ENCODE data around the gene VSIG10L2. TPM values are rescaled to one million over a fixed set of nuclear protein-coding genes. Genes with fewer than 3 reads are reported as not detected.

Gene VSIG10L2
- total RNA-seq, 1 experiment from 2014 or later, result not detected

DNA sequence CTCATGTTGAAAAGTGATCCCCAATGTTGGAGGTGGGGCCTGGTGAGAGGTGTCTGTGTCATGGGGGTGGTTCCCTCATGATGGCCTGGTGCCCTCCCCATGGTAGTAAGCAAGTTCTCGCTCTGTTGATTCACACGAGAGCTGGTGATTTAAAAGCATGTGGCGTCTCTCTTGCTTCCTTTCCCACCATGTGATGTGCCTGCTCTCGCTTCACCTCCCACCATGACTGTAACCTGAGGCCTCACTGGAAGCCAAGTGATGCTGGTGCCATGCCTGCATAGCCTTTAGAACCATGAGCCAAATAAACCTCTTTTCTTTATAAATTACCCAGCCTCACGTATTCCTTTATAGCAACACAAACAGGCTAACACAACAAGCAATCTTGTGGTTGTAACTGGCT is 52.4 kb downstream of the VSIG10L2 start:
- H3K4me1 Mint-ChIP-seq (ENCODE audit: low read depth, unreplicated experiment), result no peaks in the 10 kb centered on the region
- ChIA-PET POLR2A (interaction anchor here (0.6 kb wide), 1 partner anchor 405 kb away, joined by 4 read pairs; no protein-coding TSS in a partner anchor), CTCF (no interaction called here)
- no peaks in the 10 kb centered on the region for H3K9me3 ChIP-seq
- H3K36me3 Mint-ChIP-seq (ENCODE audit: insufficient read depth, unreplicated experiment), result no peaks in the 10 kb centered on the region
- DNase-seq, result no peak
- intact Hi-C loops (cut with micrococcal nuclease; ENCODE audit: unreplicated experiment), result no loop called here
- TF ChIP-seq, protein P1, sequence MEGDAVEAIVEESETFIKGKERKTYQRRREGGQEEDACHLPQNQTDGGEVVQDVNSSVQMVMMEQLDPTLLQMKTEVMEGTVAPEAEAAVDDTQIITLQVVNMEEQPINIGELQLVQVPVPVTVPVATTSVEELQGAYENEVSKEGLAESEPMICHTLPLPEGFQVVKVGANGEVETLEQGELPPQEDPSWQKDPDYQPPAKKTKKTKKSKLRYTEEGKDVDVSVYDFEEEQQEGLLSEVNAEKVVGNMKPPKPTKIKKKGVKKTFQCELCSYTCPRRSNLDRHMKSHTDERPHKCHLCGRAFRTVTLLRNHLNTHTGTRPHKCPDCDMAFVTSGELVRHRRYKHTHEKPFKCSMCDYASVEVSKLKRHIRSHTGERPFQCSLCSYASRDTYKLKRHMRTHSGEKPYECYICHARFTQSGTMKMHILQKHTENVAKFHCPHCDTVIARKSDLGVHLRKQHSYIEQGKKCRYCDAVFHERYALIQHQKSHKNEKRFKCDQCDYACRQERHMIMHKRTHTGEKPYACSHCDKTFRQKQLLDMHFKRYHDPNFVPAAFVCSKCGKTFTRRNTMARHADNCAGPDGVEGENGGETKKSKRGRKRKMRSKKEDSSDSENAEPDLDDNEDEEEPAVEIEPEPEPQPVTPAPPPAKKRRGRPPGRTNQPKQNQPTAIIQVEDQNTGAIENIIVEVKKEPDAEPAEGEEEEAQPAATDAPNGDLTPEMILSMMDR (IDR thresholded peaks at IDR 0.05; ENCODE audit: insufficient read depth in 1 of 2, low read depth in 1 of 2, low read length in 1 of 2, severe bottlenecking in 1 of 2, unreplicated experiment in 1 of 2), result no peak
- BruUV-seq (replicated peaks), result no TSS peak
- H3K27me3 Mint-ChIP-seq (ENCODE audit: insufficient read depth, unreplicated experiment), result peaks cover 7% of the 10 kb centered on the region
- no peak overlapping the region for H3K27ac Mint-ChIP-seq (ENCODE audit: unreplicated experiment)
- H3K4me3 ChIP-seq (ENCODE audit: low read depth, low read length), result no peak overlapping the region
- H3K9me3 Mint-ChIP-seq (ENCODE audit: unreplicated experiment), result no peaks in the 10 kb centered on the region
- no peaks in the 10 kb centered on the region for H3K4me1 ChIP-seq
- no peak overlapping the region for H3K4me3 Mint-ChIP-seq (ENCODE audit: unreplicated experiment)
- H3K27me3 ChIP-seq (replicated peaks; ENCODE audit: control insufficient read depth, insufficient read depth, low read length), result no peaks in the 10 kb centered on the region
- H3K36me3 ChIP-seq (ENCODE audit: control insufficient read depth, insufficient read depth, low read length), result no peaks in the 10 kb centered on the region

GRCh38 chr11:125999234-125999880 is 53.5 kb downstream of the VSIG10L2 start:
- BruUV-seq (replicated peaks), result no TSS peak
- H3K4me1 ChIP-seq, result no peaks in the 10 kb centered on the region
- DNase-seq, result no peak
- H3K9me3 ChIP-seq, result no peaks in the 10 kb centered on the region
- ChIA-PET POLR2A (no interaction called here), CTCF (no interaction called here)
- no peaks in the 10 kb centered on the region for H3K27me3 ChIP-seq (replicated peaks; ENCODE audit: control insufficient read depth, insufficient read depth, low read length)
- Mint-ChIP-seq H3K4me1 (ENCODE audit: low read depth, unreplicated experiment) (no peaks in the 10 kb centered on the region), H3K4me3 (ENCODE audit: unreplicated experiment) (no peak overlapping the region), H3K9me3 (ENCODE audit: unreplicated experiment) (no peaks in the 10 kb centered on the region), H3K27ac (ENCODE audit: unreplicated experiment) (no peak overlapping the region), H3K36me3 (ENCODE audit: insufficient read depth, unreplicated experiment) (no peaks in the 10 kb centered on the region), H3K27me3 (ENCODE audit: insufficient read depth, unreplicated experiment) (peaks cover 7% of the 10 kb centered on the region)
- no peak overlapping the region for H3K4me3 ChIP-seq (ENCODE audit: low read depth, low read length)
- no peaks in the 10 kb centered on the region for H3K36me3 ChIP-seq (ENCODE audit: control insufficient read depth, insufficient read depth, low read length)
- TF ChIP-seq, protein P1 (IDR thresholded peaks at IDR 0.05; ENCODE audit: insufficient read depth in 1 of 2, low read depth in 1 of 2, low read length in 1 of 2, severe bottlenecking in 1 of 2, unreplicated experiment in 1 of 2), result no peak
- intact Hi-C loops (cut with micrococcal nuclease; ENCODE audit: unreplicated experiment), result no loop called here

DNA sequence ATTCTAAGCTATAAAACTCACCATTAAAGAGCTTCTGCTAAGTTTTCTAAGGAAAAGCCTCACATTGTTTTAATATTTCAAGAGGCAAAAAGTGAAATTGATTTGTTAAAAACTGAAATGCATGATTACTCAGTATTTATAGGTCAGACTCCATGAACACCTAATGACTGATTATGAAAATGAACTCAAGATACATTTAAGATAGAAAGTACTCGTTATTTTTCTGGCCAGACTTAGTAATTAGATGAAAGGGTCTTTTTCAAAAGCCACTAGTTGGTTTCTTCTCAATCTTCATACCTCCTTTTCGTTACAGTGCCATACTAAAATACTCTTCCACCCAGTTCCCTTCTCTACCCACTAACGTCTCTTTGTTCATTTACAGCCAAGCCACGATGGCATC is 56.3 kb downstream of the VSIG10L2 start:
- CTCF ChIA-PET, result no interaction called here

More for the DNA sequence above, 56.3 kb downstream of the VSIG10L2 start:
- Histone ChIP-seq H3K9me3 (no peaks in the 10 kb centered on the region), H3K4me3 (ENCODE audit: low read depth, low read length) (no peak overlapping the region), H3K27me3 (replicated peaks; ENCODE audit: control insufficient read depth, insufficient read depth, low read length) (no peaks in the 10 kb centered on the region), H3K36me3 (ENCODE audit: control insufficient read depth, insufficient read depth, low read length) (no peaks in the 10 kb centered on the region), H3K4me1 (no peaks in the 10 kb centered on the region)
- H3K9me3 Mint-ChIP-seq (ENCODE audit: unreplicated experiment), result no peaks in the 10 kb centered on the region
- intact Hi-C loops (cut with micrococcal nuclease; ENCODE audit: unreplicated experiment), result no loop called here
- peaks cover 8% of the 10 kb centered on the region for H3K27me3 Mint-ChIP-seq (ENCODE audit: insufficient read depth, unreplicated experiment)
- POLR2A ChIA-PET, result no interaction called here
- TF ChIP-seq, protein P1 (IDR thresholded peaks at IDR 0.05; ENCODE audit: insufficient read depth in 1 of 2, low read depth in 1 of 2, low read length in 1 of 2, severe bottlenecking in 1 of 2, unreplicated experiment in 1 of 2), result no peak
- peaks cover 4% of the 10 kb centered on the region for H3K4me1 Mint-ChIP-seq (ENCODE audit: low read depth, unreplicated experiment)
- no peaks in the 10 kb centered on the region for H3K36me3 Mint-ChIP-seq (ENCODE audit: insufficient read depth, unreplicated experiment)
- H3K27ac Mint-ChIP-seq (ENCODE audit: unreplicated experiment), result no peak overlapping the region
- no TSS peak for BruUV-seq (replicated peaks)
- DNase-seq, result no peak
- H3K4me3 Mint-ChIP-seq (ENCODE audit: unreplicated experiment), result no peak overlapping the region

Other genes with a start within 250 kb of the VSIG10L2 start
- gene PATE1, start 199.8 kb upstream of the VSIG10L2 start, total RNA-seq (2022), result not detected in 2 replicates
- not detected in 2 replicates for gene PATE2, start 167.2 kb upstream of the VSIG10L2 start, total RNA-seq (2022)
- gene PATE3, start 157.9 kb upstream of the VSIG10L2 start, total RNA-seq (2022), result not detected in 2 replicates
- not detected in 2 replicates for gene PATE4, start 112.7 kb upstream of the VSIG10L2 start, total RNA-seq (2022)
- 2.0 and 2.5 TPM in 2 replicates for gene HYLS1, start 58.4 kb upstream of the VSIG10L2 start, total RNA-seq (2022)
- gene PUS3, start 42.8 kb upstream of the VSIG10L2 start, total RNA-seq (2022), result 19.9 and 22.4 TPM in 2 replicates
- not detected in 2 replicates for gene DDX25, start 41.5 kb upstream of the VSIG10L2 start, total RNA-seq (2022)
- 5.7 and 6.8 TPM in 2 replicates for gene CDON, start 116.8 kb downstream of the VSIG10L2 start, total RNA-seq (2022)

Measured in Caco-2 (cell line).